Stimulated activated CD4-positive, alpha-beta T cell treated with anti-CD3 and anti-CD28 coated beads, Interleukin-12 subunit alpha, Interleukin-12 subunit beta, amount 100 ng/mL, for 24 hours (primary cell): ENCODE results near the gene PPIL6.
"Not testable (repeated sequence)": the region's sequence is repeated elsewhere in the genome, so short reads cannot be mapped to it uniquely, and the experiment has no call there.

Experiments used
- DNase-seq, 2 experiments: peaks; one replicate each; pipeline ENCODE4 v3.0.0-alpha.2; 2020; ENCODE audit warnings: low read depth in 2 of 2

PPIL6 gene

GRCh38 chr6:109466212-109466923, 25.9 kb upstream of the PPIL6 start:
- DNase-seq = no peak

- no peak for DNase-seq
Observed at GRCh38 chr6:109465772-109466171, 25.3 kb upstream of the PPIL6 start.

- DNase-seq = no peak
Observed at GRCh38 chr6:109461733-109462526, 21.5 kb upstream of the PPIL6 start.

- DNase-seq = not testable (repeated sequence)
Observed at GRCh38 chr6:109461205-109461604, 20.8 kb upstream of the PPIL6 start.

- no peak for DNase-seq
Observed at GRCh38 chr6:109460161-109460829, 19.9 kb upstream of the PPIL6 start.

GRCh38 chr6:109458774-109459531, 18.5 kb upstream of the PPIL6 start:
- DNase-seq = no peak

- no peak for DNase-seq
Observed at GRCh38 chr6:109457562-109457996, 17.2 kb upstream of the PPIL6 start.

GRCh38 chr6:109456710-109457561, 16.5 kb upstream of the PPIL6 start:
- DNase-seq = no peak

- DNase-seq = no peak
Observed at GRCh38 chr6:109456111-109456583, 15.7 kb upstream of the PPIL6 start.

- peak in 1 of 2 experiments; percentile 46 for DNase-seq
Observed at GRCh38 chr6:109455437-109456110, 15.1 kb upstream of the PPIL6 start, which contains the start of gene MICAL1. MICAL1 (minus strand) TSS chr6:109455772; CDS start chr6:109454196, 1,576 bp downstream.

- peak in 1 of 2 experiments; percentile 47 for DNase-seq
Observed at GRCh38 chr6:109454496-109455436, 14.3 kb upstream of the PPIL6 start.

GRCh38 chr6:109453594-109454495, 13.4 kb upstream of the PPIL6 start:
- no peak for DNase-seq

- no peak for DNase-seq
Observed at GRCh38 chr6:109453156-109453555, 12.7 kb upstream of the PPIL6 start.

- no peak for DNase-seq
Observed at GRCh38 chr6:109452181-109452580, 11.8 kb upstream of the PPIL6 start.

- no peak for DNase-seq
Observed at GRCh38 chr6:109451376-109451775, 10.9 kb upstream of the PPIL6 start.

- no peak for DNase-seq
Observed at GRCh38 chr6:109450801-109451200, 10.4 kb upstream of the PPIL6 start.

- DNase-seq = no peak
Observed at GRCh38 chr6:109449795-109450673, 9.6 kb upstream of the PPIL6 start.
